Inflammatory macrophage treated with lipopolysaccharide for 4 hours (primary cell): ENCODE data around the gene LRCOL1.

Source experiments
- DNase-seq: peaks from one replicate; pipeline ENCODE4 v3.0.0-alpha.2; 2020

The LRCOL1 gene

GRCh38 chr12:132581348-132582057 lies 28.9 kb downstream of the LRCOL1 start:
- no peak for DNase-seq

DNA sequence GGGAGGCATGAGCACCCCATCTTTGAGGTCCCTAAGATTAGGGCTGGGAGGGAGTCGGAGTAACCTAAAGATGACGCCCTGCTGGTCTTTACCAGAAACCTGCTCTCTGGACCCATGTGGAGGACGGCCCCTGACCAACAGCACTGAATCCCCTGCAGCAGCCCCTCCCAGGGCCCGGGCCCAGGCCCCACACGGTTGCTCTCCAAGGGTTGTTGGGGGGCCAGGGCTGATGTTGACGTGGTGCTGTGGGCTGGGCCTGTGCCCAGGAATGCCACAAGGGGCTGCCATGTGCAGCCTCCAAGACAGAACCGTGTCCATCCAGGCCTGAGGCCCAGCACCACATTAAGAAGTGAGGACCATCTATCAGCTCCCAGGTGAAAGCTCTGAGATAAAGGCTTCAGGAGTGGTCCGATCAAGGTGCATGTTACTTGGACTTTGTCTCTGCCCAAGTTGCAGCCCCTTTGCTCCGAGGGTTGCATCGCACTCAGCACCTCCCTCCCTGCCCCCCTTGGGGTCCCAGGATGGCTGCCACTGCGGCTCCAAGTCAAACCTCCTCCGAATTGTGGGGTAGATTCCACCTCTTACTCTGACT lies 29.6 kb downstream of the LRCOL1 start:
- DNase-seq = no peak

GRCh38 chr12:132579744-132580143 lies 30.6 kb downstream of the LRCOL1 start:
- no peak for DNase-seq

DNA sequence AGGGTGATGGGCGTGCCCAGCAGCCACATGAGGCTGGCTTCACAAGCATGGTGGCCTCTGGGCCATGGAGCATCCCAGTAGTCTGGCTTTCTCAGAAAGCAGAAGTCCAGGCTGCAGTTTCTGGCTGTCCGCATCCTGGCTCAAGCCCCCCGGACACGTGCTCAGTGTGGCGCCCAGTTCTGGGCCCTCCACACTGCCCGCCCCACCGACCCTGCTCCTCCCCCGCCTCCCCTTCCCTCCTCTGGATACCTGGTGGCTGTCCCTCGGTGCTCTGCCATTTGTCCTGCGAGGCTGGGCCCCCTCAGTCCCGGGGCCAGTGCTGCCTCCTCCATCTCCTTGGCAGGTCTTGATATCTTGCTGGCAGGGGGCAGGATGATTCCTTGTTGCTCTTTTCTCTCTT lies 31.6 kb downstream of the LRCOL1 start:
- DNase-seq = no peak

- no peak for DNase-seq
These were observed 32.3 kb downstream of the LRCOL1 start for GRCh38 chr12:132578118-132578517.

- no peak for DNase-seq
These were observed 33.0 kb downstream of the LRCOL1 start for GRCh38 chr12:132577191-132577920.

DNA sequence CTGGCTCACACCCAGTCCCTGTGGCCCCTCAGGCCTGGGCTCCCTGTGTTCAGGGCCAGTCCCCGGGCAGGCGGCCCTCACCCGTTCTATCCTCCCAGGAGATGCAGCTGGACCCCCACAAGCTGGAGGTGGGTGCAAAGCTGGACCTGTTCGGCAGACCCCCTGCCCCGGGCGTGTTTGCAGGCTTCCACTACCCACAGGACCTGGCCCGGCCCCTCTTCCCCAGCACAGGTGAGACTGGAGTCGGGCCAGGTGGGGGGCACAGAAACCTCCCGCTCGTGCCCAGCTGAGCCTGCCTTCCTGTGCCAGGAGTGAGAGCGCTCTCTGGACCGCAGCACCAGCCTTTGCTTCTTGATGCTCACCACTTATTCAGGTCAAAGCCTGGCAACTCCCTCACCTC lies 33.7 kb downstream of the LRCOL1 start:
- DNase-seq = no peak

GRCh38 chr12:132575661-132576060 lies 34.7 kb downstream of the LRCOL1 start:
- DNase-seq = no peak

DNA sequence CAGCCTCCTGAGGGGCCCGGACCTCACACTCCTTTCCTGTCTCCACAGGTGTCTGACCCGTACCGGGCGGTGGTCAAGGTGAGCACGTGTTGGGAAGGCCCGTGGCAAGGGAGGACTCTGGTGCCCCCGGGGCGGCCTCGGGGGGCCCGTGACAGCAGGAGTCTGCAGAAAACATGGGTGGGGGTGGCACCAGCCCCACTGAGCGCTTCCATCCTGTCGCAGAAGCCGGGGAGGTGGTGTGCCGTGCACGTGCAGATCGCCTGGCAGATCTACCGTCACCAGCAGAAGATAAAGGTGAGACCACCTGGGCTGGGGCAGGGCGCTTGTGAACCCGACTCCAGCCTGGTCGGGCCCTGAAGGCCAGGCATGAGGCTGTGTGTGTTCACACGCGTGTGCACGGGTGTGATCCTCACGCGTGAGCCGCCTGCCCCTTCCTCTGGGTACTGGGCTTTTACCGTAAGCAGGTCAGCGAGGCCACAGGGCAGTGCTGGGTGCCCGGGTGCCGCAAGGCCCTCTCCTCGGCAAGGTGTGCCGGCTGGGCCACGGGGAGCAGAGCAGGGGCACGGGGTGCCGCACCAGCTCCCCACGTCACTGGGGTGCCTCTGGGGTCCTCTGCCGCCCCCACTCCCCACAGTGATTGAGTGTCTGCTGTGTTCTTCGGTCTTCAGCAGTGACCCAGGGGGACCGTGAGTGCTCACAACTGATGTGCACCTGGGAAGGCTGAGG lies 35.9 kb downstream of the LRCOL1 start:
- DNase-seq = no peak

GRCh38 chr12:132572801-132573760 lies 37.3 kb downstream of the LRCOL1 start:
- no peak for DNase-seq

GRCh38 chr12:132572106-132572505 lies 38.3 kb downstream of the LRCOL1 start:
- DNase-seq = no peak

GRCh38 chr12:132571598-132571997 lies 38.8 kb downstream of the LRCOL1 start:
- no peak for DNase-seq

DNA sequence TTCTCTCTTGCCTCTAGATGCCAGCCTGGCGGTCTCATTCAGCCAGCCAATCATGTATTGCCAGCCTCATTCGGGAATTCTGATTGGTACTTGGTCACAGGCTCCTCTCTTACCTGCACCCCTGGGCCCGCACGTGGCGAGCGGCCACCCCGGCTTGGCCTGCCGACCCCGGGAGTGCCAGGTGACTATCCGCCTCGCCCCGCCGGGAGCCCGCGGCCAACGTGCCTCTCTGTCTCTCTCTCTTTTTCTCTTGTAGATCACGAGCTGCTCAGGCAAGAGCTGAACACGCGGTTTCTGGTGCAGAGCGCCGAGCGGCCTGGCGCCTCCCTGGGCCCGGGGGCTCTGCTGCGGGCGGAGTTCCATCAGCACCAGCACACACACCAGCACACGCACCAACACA lies 39.3 kb downstream of the LRCOL1 start:
- DNase-seq = no peak

DNA sequence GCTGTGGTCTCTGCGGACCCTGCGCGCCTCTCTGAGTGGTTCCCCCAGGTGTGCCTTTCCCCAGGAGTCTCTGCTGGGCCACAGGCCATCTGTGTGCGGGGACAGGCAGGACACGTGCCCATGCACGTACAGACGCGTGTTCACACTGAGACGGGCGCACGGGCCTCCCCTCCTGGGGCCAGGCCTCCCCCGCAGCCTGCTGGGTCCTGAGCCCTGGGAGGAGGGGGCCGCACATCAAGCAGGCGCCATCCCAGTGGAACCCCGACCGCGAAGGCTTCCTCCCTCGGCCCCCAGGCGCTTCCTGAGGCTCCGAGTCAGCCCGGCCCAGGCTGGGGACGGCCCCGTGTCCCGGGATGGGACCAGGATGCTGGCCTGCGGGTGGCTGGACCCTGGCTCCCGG lies 39.7 kb downstream of the LRCOL1 start:
- DNase-seq = no peak

GRCh38 chr12:132569856-132570480 lies 40.4 kb downstream of the LRCOL1 start:
- no peak for DNase-seq

DNA sequence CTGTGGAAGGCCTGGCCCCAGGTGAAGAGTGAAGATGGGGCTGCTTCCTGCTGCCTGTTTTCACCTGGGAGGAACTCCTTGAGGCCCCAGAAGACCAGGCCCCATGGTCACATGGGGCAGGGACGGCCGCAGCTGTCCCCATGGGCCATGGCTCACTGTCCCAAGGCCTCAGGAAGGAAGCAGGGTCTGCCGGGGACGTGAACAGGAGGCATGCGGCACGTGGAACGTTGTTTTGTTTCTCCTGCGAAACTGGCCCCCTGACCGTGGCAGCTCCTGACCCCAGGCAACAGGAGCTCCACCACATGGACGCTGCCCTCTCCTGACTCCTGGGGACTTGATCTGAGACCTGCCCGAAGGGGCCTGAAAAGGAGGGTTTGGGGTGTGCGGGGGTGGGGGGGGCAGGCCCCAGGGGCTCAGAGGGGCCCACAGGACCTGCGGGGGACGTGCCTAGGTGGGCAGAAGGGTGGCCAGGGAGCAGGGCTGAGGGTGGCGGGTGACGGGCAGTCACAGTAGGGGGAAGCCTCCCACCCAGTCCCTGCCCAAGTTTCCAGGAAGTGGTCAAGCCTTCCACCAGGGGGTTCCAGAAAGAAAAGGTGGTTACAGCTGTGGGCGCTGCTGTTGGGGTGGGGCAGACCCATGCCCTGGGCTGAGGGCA lies 41.4 kb downstream of the LRCOL1 start:
- DNase-seq = no peak

- DNase-seq = no peak
These were observed 42.1 kb downstream of the LRCOL1 start for GRCh38 chr12:132568301-132568700.

DNA sequence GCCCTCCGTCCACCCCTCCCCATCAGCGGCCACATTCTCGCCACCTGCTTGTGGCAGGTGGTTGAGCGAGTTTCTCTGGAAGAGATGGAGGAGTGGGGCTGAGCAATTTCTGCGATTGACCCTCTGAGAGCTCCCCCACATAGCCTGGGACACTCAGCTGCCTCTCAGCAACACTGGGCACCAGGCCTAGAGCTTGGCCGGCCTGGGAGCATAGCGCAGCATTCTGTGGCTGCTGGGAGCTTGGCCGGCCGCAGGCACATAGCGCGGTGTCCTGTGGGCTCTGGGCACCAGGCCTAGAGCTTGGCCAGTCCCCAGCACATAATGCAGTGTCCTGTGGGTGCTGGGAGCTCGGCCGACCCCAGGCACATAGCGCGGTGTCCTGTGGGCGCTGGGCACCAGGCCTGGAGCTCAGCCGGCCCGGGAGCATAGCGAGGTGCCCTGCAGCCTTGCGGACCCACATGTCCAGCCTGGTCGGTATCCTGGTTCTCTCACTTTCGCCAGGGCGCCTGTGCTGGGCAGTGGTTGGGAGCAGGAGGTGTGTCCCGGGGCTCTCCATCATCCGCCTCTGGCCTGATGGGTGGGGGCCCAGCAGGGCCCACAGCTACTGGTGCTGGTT lies 43.8 kb downstream of the LRCOL1 start:
- DNase-seq = no peak

DNA sequence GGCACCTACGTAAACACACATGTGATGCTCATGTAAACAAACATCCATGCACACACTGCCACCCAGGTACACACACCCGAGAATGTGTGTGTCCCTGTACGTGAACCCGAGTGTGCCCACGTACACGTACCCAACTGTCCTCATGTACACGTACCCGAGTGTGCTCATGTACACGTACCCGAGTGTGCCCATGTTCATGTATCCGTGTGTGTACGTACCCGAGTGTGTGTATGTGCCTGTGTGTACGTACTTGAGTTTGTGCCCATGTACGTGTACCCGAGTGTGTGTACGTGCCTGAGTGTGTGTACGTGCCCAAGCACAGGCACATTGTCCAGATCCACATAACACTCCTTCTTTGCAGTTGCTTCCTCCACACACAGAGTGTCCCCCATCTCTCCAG lies 45.0 kb downstream of the LRCOL1 start:
- DNase-seq = no peak

DNA sequence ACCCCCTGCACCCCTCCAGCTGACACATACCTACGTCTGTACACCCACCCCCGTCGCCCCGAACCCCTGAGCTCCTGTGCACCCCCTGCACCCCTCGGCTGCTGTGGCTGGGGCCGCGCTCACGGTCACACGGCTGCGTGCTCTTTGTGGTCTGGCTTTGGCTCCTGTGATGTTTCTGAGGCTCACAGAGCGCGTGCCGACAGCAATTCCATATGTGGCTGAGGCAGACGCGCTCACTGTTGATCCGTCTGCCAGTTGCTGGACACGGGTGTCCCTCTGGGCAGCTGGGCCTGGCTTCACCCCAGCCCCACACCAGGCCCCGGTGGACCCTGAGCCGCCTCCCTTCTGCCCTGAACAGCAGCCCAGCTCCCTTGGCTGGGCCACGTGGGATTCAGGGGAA lies 46.5 kb downstream of the LRCOL1 start:
- no peak for DNase-seq

- no peak for DNase-seq
These were observed 47.8 kb downstream of the LRCOL1 start for GRCh38 chr12:132562489-132563021.
